GM12872 (cell line): ENCODE measurements around the gene SACM1L.

Experiments used
- CTCF ChIP-seq: IDR thresholded peaks from 3 replicates; pipeline ENCODE4 v1.5.1; 2011; ENCODE audit warnings: low read depth, mild to moderate bottlenecking, low read length, moderate library complexity; ENCODE audit not compliant: insufficient read depth

SACM1L gene

GRCh38 chr3:45715945-45716344 is 26.7 kb downstream of the SACM1L start:
- no peak for TF ChIP-seq CTCF

GRCh38 chr3:45716790-45717336 is 27.7 kb downstream of the SACM1L start:
- no peak for TF ChIP-seq CTCF

- TF ChIP-seq CTCF = no peak
Observed at GRCh38 chr3:45719655-45720487, 30.7 kb downstream of the SACM1L start.

- TF ChIP-seq CTCF = no peak
Observed at GRCh38 chr3:45724911-45725310, 35.7 kb downstream of the SACM1L start.

- TF ChIP-seq CTCF = no peak
Observed at GRCh38 chr3:45729614-45730013, 40.4 kb downstream of the SACM1L start.

- TF ChIP-seq CTCF = no peak
Observed at GRCh38 chr3:45730409-45731154, 41.4 kb downstream of the SACM1L start.

GRCh38 chr3:45736707-45737106 is 47.5 kb downstream of the SACM1L start:
- no peak for TF ChIP-seq CTCF
